GM21723 (cell line): ENCODE results near the gene KIF16B.
"Not testable (repeated sequence)": the region's sequence is repeated elsewhere in the genome, so short reads cannot be mapped to it uniquely, and the experiment has no call there.

ENCODE experiments used
- ATAC-seq: cut with Tn5 transposase; IDR thresholded peaks from one replicate; pipeline ENCODE4 v1.9.1; 2021; ENCODE audit warnings: mild to moderate bottlenecking, moderate library complexity; ENCODE audit not compliant: unreplicated experiment

The KIF16B gene

DNA sequence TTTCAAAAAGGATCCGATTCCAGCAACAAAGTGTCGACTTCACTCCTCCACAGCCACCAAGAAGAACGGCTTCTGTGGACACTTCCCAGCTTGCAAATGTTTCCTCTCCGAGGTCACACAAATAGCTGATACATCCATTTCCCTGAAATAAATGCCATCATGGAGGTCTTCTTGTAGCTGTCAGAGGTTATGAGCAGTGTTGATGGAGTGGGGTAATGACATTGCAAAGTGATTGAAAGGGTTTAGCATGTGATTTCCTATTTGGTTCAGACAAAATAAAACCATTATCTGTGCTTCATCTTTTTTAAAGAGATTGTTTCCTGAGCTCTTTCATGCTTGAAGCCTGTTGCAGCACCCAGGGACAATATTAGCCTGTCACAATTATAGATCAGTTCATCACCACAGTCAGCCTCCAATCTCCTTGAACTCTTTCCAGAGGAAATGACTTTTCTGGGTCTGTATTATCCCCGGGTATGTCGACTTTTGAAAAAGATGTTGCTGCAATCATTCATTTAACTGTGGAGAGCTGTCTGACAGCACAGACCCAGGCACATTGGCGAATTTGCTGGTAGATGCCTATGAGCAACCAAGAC is 16.9 kb upstream of the KIF16B start:
- ATAC-seq = no peak

- no peak for ATAC-seq
These were observed 16.4 kb upstream of the KIF16B start for GRCh38 chr20:16589623-16590022.

- no peak for ATAC-seq
These were observed 15.0 kb upstream of the KIF16B start for GRCh38 chr20:16588241-16588640.

GRCh38 chr20:16587066-16587465 is 13.8 kb upstream of the KIF16B start:
- ATAC-seq = no peak

GRCh38 chr20:16583474-16583873 is 10.2 kb upstream of the KIF16B start:
- no peak for ATAC-seq

- ATAC-seq = no peak
These were observed 8.0 kb upstream of the KIF16B start for GRCh38 chr20:16581241-16581640.

DNA sequence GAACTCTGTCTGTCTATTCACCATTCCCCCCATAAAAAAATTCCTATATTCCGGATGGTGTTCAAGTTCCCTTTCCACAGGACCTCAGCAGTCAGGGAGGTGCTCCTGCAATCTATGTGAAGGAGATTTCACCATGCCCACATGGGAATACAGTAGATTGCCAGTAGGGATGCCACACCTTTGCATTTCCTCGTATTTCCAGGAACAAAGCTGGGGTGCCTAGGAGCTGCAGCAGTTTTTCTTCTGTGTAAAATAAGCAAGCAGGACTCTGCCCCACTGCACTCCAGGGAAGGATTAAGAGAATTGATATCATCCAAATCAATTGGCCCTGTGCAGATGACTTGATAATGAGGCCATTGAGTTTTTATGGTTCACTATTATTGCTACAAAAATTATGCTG is 7.4 kb upstream of the KIF16B start:
- ATAC-seq = no peak

GRCh38 chr20:16580147-16580546 is 6.9 kb upstream of the KIF16B start:
- ATAC-seq = no peak

DNA sequence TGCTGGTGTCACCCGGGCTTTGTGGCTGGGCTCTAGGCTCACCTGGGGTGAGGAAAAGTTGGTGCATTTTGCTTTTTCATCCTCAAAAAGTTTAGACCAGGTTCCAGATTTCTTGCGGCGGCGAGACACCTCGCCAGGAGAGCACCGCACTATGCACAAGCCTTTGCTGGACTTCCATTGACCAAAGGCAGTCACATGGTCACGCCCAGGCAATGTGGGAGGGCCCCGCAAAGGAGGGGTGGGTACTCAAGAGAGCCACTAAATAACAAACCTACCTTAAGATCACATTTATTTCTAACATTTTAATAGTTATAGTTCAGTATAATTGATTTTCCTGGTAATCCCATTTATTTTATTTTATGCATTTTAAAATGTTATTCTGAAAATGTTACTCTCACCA is 3.0 kb upstream of the KIF16B start:
- no peak for ATAC-seq

- no peak for ATAC-seq
These were observed 2.3 kb upstream of the KIF16B start for GRCh38 chr20:16575390-16576140.

DNA sequence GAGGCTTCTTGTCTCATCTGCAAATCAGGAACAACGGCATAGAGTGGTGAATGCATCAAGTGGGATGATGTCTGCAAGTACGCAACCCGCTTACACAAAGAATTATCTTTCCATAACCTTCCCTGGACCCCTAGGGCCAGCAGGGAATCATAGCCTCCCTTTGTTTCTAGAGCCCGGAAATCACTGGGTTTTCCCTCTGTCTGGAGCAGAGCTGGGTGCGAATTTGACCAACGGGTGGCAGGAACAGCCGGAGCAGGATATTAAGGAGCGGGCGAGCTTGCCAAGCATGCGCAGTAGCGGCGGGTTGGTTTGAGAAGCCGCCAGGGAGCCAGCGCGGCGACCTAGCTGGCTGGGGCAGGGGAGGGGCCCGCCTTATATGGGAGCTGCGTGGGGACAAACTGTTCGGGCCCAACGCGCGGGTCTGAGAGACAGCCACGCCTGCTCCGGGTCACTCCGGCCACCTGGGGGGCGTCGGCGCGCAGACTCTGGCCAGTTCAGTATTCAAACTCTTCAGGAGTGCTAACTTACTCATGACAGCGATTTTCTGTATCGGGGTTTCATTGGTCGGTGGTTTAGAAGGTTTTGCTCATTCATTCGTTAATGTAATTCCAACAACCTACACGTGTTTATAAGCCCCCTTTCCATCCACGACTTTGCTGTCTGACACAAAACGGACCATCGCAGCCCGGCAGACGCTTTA is 1.6 kb upstream of the KIF16B start:
- ATAC-seq = peak; percentile 67

DNA sequence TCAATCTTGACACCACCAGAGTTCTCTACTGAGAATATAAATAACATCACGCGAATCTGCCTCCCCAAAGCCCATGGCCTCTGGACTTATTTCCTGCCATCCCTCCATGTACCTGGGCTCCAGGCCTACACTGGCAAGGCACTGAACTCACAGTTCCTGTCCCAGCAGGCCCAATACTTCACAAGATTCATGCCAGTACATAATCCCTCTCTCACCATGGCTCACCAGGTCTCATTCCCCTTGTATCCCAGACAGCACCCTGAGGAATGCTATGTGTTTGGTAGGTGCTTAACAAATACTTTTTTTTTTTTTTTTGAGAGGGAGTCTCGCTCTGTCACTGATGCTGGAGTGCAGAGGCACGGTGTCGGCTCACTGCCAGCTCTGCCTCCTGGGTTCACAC is 1.9 kb downstream of the KIF16B start:
- ATAC-seq = no peak

GRCh38 chr20:16569246-16570153 is 3.7 kb downstream of the KIF16B start:
- no peak for ATAC-seq

GRCh38 chr20:16566080-16566479 is 7.2 kb downstream of the KIF16B start:
- no peak for ATAC-seq

DNA sequence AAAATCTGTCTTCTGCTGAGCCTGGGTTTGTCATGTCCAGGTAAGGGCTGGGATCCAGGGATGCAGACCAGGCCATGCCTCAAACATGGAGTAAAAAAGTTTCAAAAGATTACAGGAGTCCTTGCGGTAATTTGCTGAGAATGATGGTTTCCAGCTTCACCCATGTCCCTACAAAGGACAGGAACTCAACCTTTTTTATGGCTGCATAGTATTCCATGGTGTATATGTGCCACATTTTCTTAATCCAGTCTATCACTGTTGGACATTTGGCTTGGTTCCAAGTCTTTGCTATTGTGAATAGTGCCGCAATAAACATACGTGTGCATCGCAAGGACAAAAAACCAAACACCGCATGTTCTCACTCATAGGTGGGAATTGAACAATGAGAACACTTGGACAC is 9.2 kb downstream of the KIF16B start:
- not testable (repeated sequence) for ATAC-seq

DNA sequence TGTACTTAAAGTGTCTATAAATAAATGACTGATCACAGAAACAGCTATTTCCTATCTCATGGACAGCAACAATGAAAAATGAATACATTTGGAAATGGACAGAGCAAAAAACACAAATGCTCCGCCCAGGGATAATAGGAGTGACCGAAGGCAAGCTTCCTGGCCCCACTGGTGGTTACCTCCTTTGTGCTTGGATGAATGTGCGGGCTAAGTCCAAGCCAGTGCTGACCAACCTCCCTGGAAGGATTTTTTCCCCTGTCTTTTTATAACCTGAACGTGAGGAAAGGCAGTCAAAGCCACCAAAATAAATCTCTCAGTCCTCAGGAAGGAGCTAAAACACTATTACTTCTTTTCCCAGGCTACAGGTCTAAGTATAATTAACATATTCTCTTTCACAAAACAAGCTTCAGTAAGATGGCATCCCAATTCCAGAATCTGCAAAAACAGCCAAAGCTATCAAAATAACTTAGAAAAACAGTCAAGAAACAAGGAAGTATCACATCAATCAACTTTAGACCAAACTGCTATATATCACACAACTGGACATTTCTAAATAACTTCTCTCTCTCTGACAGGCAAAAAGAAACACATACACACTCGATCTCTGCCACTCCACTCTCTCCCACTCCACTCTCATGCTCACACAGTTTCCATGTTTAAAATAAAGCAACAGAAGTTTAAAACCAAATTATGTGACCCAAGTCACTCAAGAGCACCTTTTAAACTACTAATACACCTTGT is 10.0 kb downstream of the KIF16B start:
- ATAC-seq = no peak

GRCh38 chr20:16562259-16562658 is 11.0 kb downstream of the KIF16B start:
- no peak for ATAC-seq

DNA sequence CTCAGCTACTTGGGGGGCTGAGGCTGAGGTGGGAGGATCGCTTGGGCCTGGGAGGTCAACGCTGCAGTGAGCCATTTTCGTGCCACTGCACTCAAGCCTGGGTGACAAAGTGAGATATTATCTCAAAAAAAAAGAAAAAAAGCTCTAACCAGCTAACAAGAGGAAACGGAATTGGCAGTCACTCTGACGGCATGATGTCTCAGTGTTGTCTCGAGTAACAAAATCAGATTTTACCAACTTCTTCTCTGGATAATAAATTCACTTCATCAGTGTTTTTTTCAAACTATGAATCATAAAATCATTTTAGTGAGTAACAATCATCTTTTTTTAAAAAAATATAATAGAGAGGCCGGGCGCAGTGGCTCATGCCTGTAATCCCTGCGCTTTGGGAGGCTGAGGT is 12.6 kb downstream of the KIF16B start:
- no peak for ATAC-seq

DNA sequence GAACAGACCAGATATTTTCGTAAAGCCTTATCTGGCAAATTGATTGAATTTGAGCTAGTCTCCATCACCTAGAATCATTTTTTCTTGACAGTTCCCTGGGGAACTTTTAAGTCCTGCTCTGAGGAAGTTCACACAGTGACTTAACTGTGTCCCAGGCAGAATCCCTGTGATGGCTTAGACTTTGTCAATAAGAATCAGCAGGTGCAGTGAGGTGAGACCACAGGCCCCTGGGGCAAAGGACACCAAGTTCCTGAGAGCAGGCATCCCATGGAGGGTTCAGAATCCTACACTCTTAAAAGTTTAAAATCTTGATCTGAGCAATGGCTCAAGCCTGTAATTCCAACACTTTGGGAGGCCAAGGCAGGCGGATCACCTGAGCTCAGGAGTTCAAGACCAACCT is 13.0 kb downstream of the KIF16B start:
- ATAC-seq = no peak

- ATAC-seq = no peak
These were observed 16.9 kb downstream of the KIF16B start for GRCh38 chr20:16556301-16556700.
